SU-DHL-6 (cell line): ENCODE measurements around the gene NFIX.

Source experiments
- CTCF ChIP-seq: fragments of 200-600 bp; sonication (generic); IDR thresholded peaks from one replicate; pipeline ENCODE4 v1.5.1; 2017; ENCODE audit warnings: antibody characterized with exemption, mild to moderate bottlenecking, low read length, moderate library complexity; ENCODE audit not compliant: insufficient read depth, poor library complexity, severe bottlenecking
- EZH2phosphoT487 ChIP-seq: fragments of 200-600 bp; sonication (generic), shearing (Covaris generic); conservative IDR thresholded peaks from 2 replicates; pipeline ENCODE4 v1.6.1; 2018; ENCODE audit warnings: mild to moderate bottlenecking, antibody characterized with exemption, low read length, moderate library complexity, mixed read lengths

- TF ChIP-seq CTCF (no peak), EZH2phosphoT487 (no peak)
Measured at GRCh38 chr19:12996406-12997094, 1.3 kb downstream of the NFIX start.
